ENCODE data around the gene TAC1.
"Not testable (repeated sequence)": the region's sequence is repeated elsewhere in the genome, so short reads cannot be mapped to it uniquely, and the experiment has no call there.

TAC1 gene, protein sequence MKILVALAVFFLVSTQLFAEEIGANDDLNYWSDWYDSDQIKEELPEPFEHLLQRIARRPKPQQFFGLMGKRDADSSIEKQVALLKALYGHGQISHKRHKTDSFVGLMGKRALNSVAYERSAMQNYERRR

DNA sequence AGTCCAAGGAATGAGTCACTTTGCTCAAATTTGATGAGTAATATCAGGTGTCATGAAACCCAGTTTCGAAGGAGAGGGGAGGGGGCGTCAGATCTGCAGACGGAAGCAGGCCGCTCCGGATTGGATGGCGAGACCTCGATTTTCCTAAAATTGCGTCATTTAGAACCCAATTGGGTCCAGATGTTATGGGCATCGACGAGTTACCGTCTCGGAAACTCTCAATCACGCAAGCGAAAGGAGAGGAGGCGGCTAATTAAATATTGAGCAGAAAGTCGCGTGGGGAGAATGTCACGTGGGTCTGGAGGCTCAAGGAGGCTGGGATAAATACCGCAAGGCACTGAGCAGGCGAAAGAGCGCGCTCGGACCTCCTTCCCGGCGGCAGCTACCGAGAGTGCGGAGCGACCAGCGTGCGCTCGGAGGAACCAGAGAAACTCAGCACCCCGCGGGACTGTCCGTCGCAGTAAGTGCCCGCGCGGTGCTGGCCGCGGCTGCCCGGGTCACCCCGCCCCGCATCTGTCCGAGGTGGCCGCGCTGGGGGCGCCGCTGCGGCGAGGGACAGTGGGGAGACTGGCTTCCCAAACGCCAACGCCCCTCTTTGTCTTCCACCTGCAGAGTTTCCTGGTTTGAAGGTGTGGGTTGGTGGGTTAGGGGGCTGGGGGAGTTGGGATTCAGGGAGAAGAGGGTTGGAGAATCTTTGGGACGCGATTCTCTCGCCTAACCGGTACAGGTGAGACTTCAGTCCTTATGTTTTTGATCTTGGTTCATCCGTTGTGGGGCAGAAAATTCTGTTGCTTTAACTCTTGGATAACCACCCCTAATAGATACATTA, at the start of gene TAC1:
TAC1 (plus strand) TSS at position 351 of the 829 bp plus-strand sequence. CDS start 527 bp downstream, outside the sequence.
- no peak for DNase-seq (ENCODE audit: low read depth)

DNA sequence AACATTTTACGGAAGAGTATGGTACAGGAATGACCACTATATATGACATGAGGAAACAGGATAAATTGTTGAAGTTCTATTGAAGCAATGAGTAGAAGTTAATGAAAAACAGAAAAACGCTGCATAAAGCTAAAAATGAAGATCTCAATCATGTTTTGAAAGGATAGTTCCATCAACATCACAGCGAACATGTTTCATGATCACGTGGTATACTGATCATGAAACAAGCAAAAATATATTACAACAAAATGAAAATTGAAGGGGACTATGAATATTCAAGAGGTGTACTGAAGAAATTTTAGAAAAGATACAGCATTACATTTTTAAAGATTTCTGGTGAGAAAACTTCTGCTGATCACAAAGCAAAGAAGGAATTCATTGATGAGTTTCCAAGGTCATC, 45.9 kb upstream of the TAC1 start:
- DNase-seq (ENCODE audit: low read depth), result no peak

DNA sequence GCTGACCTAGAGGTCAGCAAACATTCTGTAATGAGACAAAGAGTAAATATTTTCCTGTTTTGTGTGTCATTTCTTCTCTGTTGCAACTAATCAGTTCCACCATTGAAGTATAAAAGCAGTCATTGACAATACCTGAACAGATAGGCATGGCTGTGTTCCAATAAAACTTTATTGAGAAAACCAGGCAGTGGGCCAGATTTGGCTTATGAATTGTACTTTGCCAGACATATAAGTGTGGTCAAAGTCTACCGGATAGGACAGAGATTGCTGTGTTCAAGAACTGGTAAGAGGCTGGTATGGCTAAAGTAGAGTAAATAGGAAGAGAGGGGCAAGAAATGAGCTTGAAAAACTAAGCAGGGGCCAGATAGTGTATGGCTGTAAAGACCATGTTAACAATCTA, 38.3 kb upstream of the TAC1 start:
- no peak for DNase-seq (ENCODE audit: low read depth)

- DNase-seq (ENCODE audit: low read depth), result no peak
Measured at GRCh38 chr7:97694355-97694754, 37.5 kb upstream of the TAC1 start.

DNA sequence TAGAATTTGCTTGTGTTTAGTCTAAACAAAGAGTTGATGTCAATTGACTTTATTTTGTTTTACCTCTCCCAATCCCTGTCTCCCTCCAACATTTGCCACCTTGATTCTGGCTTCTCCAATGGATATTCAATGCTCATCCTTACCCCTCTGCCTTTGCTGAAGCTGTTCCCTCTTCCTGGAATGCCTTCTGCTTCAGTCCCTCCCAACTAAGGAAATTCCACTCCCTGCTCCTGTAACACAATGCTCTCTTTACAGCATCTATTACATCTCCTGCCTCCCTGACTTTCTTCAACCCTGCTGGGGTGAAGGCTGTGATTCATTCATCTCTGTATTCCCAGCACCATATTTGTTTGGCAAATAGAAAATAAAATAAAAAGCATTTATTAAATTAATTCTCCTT, 34.5 kb upstream of the TAC1 start:
- no peak for DNase-seq (ENCODE audit: low read depth)

GRCh38 chr7:97722386-97722785, 9.5 kb upstream of the TAC1 start:
- no peak for DNase-seq (ENCODE audit: low read depth)

DNA sequence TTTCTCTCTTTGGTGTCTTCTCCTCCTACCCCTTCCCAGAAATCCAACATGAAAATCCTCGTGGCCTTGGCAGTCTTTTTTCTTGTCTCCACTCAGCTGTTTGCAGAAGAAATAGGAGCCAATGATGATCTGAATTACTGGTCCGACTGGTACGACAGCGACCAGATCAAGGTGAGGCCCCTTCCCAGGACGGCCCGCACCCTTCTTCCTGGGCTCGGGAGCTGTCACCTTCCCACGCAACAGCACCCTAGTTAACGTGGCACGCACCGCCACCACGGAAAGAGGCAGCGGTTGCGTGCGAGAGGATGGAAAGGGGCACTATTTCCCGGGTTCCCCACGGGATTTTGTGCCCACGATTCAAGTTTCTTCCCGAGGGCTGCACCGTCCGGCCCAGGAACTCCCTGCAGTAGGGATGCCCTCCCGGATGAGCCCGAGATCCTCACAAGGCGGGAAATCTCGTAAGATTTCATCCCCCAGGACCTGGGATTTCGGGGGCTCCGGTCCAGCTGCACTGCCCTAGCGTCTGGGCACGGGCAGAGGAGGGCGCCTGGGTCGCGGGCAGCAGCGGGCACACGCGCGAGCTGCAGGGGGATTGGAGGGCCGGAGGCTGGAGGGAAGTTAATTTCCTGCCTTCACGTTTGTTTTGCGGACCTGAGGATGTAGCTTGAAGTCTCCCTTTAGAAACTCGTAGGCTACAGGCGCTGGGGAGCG, 834 bp downstream of the TAC1 start:
- no peak for DNase-seq (ENCODE audit: low read depth)

- DNase-seq (ENCODE audit: low read depth), result no peak
Measured at GRCh38 chr7:97733276-97734161, 1.6 kb downstream of the TAC1 start.

DNA sequence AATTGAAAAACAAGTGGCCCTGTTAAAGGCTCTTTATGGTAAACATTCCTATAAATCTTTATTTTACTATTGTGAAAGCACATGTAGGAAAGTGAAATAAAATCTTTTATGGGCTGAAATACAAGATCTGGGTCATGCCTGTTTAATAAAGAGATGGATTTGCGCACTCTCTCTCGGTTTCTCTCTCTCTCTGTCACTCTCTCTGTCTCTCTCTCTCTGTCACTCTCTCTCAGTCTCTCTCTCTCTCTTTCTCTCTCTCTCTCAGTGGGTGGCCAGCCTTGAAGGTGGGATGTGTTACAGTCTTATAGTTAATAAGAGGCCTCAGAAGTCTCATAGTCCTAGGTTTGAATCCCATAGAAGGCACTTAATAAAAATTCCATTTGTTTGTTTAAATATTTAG, 2.4 kb downstream of the TAC1 start:
- no peak for DNase-seq (ENCODE audit: low read depth)

DNA sequence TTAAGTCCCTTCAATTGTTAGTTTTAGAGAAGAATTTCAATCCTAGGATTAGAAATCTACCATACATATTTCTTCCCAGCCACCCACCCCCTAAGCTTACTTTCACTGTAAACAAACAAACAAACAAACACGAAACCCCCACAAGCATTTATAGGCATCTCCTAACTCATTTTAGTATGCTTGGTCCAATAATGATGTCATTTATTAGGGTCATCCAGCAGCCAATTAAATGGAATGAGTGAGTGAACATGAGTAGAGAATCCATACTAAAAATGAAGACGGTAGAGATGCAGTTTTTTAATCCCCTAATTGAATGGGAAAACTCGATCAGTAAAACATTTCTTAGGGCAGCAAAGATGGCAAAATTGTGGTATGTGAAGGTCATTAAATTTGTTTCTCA, 3.2 kb downstream of the TAC1 start:
- DNase-seq (ENCODE audit: low read depth), result no peak

- no peak for DNase-seq (ENCODE audit: low read depth)
Measured at GRCh38 chr7:97748482-97748881, 16.6 kb downstream of the TAC1 start.

GRCh38 chr7:97751566-97751965, 19.7 kb downstream of the TAC1 start:
- no peak for DNase-seq (ENCODE audit: low read depth)

GRCh38 chr7:97752215-97752614, 20.3 kb downstream of the TAC1 start:
- no peak for DNase-seq (ENCODE audit: low read depth)

DNA sequence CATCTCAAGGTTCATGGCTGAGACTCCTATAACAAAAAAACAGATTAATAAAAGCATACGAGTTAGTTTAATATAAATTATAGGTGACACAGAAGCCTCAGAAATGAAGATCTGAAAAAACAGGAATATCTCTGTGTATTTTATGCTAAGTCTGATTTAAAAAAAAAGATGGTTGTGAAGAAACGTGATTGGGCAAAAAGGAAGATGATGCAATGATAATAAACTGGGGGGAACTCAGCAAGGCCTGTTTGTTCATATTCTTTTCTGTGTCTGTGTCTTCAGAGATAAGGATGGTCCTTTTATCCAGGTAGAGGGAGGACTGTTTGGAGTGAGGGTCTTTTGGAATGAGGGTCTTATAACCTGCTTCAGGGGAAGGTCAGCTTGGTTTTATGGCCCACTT, 25.9 kb downstream of the TAC1 start:
- no peak for DNase-seq (ENCODE audit: low read depth)

DNA sequence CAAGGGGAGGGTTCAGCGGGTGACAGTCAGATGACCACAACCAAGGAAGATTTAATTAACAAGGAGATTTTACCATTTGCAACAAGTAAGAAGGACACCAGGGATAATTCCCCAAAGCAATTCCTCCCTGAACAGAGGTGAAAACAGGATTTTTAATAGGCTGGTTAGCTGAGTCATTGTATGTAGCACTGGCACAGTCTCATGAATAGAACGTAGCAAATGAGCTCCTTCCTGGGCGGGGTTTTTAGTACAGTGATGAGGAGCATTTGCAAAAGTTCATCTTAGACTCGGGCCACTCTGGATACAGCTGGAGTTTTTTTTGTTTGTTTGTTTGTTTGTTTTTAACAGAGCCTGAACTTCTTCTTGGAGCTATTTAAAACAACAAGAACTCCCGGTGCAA, 39.0 kb downstream of the TAC1 start:
- no peak for DNase-seq (ENCODE audit: low read depth)

DNA sequence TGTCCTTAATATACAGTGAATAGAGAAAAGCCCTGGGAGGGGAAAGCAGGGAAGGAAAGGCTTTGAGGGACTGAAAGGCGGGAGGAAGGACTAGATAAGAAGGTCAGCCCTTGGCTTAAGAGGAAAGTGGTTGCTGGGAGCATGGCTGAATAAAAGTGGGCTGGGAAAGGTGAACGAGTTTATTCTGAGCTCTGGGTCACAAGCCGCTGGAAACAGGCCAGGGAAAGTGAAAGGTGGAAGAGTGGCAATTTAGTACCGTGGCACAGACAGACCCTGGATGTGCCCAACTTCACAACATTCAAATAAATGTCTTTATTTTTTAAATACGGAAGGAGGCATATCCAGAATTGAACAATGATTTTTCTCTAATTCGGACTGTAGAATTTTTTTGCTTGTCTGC, 39.7 kb downstream of the TAC1 start:
- DNase-seq (ENCODE audit: low read depth), result no peak

- DNase-seq (ENCODE audit: low read depth), result no peak
Measured at GRCh38 chr7:97772045-97772901, 40.4 kb downstream of the TAC1 start.

GRCh38 chr7:97786398-97786797, 54.5 kb downstream of the TAC1 start:
- not testable (repeated sequence) for DNase-seq (ENCODE audit: low read depth)
